ENCODE results near the gene THSD4.
"Not testable (repeated sequence)": the region's sequence is repeated elsewhere in the genome, so short reads cannot be mapped to it uniquely, and the experiment has no call there.

The THSD4 gene

DNA sequence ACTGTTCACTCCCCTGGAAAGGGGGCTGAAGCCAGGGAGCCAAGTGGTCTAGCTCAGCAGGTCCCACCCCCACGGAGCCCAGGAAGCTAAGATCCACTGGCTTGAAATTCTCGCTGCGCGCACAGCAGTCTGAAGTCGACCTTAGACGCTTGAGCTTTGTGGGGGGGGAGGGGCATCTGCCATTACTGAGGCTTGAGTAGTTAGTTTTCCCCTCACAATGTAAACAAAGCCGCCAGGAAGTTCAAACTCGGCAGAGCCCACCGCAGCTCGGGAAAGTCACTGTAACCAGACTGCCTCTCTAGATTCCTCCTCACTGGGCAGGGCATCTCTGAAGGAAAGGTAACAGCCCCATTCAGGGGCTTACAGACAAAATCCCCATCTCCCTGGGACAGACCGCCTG, 150.3 kb downstream of the THSD4 start:
- 77% methylated on average over 6 of the region's 11 CpGs for WGBS (ENCODE audit: insufficient coverage)

DNA sequence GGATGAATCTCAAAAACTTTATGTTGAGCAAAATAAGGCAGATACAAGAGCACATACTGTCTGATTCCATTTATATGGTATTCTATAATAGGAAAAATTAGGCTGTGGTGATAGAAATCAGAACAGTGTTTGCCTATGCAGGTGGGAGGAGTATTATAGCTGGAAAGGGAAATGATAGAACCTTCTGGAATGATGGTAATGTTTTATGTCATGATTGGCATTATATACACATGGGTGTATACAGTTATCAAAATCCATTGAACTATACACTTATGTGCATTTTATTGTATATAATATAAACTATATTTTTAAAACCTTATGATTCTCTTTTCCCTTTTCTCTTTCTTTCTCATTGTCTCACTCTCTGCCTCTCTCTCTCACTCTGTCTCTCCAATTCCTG, 156.1 kb downstream of the THSD4 start:
- Histone ChIP-seq H3K9me3 (ENCODE audit: control extremely low read depth in 1 of 5, control insufficient read depth in 4 of 5, insufficient read depth in 2 of 5, low read depth in 1 of 5, low read length in 4 of 5) (no peaks in the 10 kb centered on the region), H3K36me3 (ENCODE audit: control insufficient read depth in 4 of 4, insufficient read depth in 4 of 4, low read length in 3 of 4) (no peaks in the 10 kb centered on the region), H3K27me3 (replicated peaks in 2 of 5; ENCODE audit: control insufficient read depth in 4 of 5, insufficient read depth in 5 of 5, low read length in 4 of 5) (peaks cover 0 to 7% (median 0%) of the 10 kb centered on the region in 5 experiments), H3K4me3 (ENCODE audit: control insufficient read depth in 1 of 7, extremely low read depth in 1 of 7, insufficient read depth in 4 of 7, low read depth in 2 of 7, low read length in 6 of 7) (no peak overlapping the region), H3K4me1 (ENCODE audit: control extremely low read depth in 1 of 4, control insufficient read depth in 4 of 4, insufficient read depth in 4 of 4, low read length in 3 of 4) (no peaks in the 10 kb centered on the region), H3K27ac (ENCODE audit: insufficient read depth in 1 of 2, low read depth in 1 of 2, low read length in 2 of 2, poor library complexity in 1 of 2, severe bottlenecking in 2 of 2) (no peak overlapping the region)
- DNase-seq, result no peak
- ChIA-PET CTCF (interaction anchor here (0.9 kb wide), 1 partner anchor 59 kb away, joined by 3 read pairs; no protein-coding TSS in a partner anchor), POLR2A (no interaction called here)

More for the DNA sequence above, 150.3 kb downstream of the THSD4 start:
- H3K27me3 ChIP-seq (replicated peaks in 2 of 5; ENCODE audit: control insufficient read depth in 4 of 5, insufficient read depth in 5 of 5, low read length in 4 of 5); H3K9me3 ChIP-seq (ENCODE audit: control extremely low read depth in 1 of 5, control insufficient read depth in 4 of 5, insufficient read depth in 2 of 5, low read depth in 1 of 5, low read length in 4 of 5); CTCF ChIA-PET; POLR2A ChIA-PET; H3K27ac ChIP-seq (ENCODE audit: insufficient read depth in 1 of 2, low read depth in 1 of 2, low read length in 2 of 2, poor library complexity in 1 of 2, severe bottlenecking in 2 of 2); H3K4me1 ChIP-seq (ENCODE audit: control extremely low read depth in 1 of 4, control insufficient read depth in 4 of 4, insufficient read depth in 4 of 4, low read length in 3 of 4); DNase-seq; H3K4me3 ChIP-seq (ENCODE audit: control insufficient read depth in 1 of 7, extremely low read depth in 1 of 7, insufficient read depth in 4 of 7, low read depth in 2 of 7, low read length in 6 of 7); H3K36me3 ChIP-seq (ENCODE audit: control insufficient read depth in 4 of 4, insufficient read depth in 4 of 4, low read length in 3 of 4): not testable (repeated sequence)

- POLR2A ChIA-PET, result no interaction called here
- Histone ChIP-seq H3K27me3 (replicated peaks in 2 of 5; ENCODE audit: control insufficient read depth in 4 of 5, insufficient read depth in 5 of 5, low read length in 4 of 5) (peaks cover 0 to 10% (median 0%) of the 10 kb centered on the region in 5 experiments), H3K4me1 (ENCODE audit: control extremely low read depth in 1 of 4, control insufficient read depth in 4 of 4, insufficient read depth in 4 of 4, low read length in 3 of 4) (no peaks in the 10 kb centered on the region), H3K4me3 (ENCODE audit: control insufficient read depth in 1 of 7, extremely low read depth in 1 of 7, insufficient read depth in 4 of 7, low read depth in 2 of 7, low read length in 6 of 7) (no peak overlapping the region), H3K27ac (ENCODE audit: insufficient read depth in 1 of 2, low read depth in 1 of 2, low read length in 2 of 2, poor library complexity in 1 of 2, severe bottlenecking in 2 of 2) (no peak overlapping the region), H3K9me3 (ENCODE audit: control extremely low read depth in 1 of 5, control insufficient read depth in 4 of 5, insufficient read depth in 2 of 5, low read depth in 1 of 5, low read length in 4 of 5) (no peaks in the 10 kb centered on the region), H3K36me3 (ENCODE audit: control insufficient read depth in 4 of 4, insufficient read depth in 4 of 4, low read length in 3 of 4) (no peaks in the 10 kb centered on the region)
- no peak for DNase-seq
- WGBS (ENCODE audit: insufficient coverage), result 91% methylated on average over 5 of the region's 6 CpGs
- CTCF ChIA-PET, result no interaction called here
These were observed 157.7 kb downstream of the THSD4 start for GRCh38 chr15:71272932-71273331.

DNA sequence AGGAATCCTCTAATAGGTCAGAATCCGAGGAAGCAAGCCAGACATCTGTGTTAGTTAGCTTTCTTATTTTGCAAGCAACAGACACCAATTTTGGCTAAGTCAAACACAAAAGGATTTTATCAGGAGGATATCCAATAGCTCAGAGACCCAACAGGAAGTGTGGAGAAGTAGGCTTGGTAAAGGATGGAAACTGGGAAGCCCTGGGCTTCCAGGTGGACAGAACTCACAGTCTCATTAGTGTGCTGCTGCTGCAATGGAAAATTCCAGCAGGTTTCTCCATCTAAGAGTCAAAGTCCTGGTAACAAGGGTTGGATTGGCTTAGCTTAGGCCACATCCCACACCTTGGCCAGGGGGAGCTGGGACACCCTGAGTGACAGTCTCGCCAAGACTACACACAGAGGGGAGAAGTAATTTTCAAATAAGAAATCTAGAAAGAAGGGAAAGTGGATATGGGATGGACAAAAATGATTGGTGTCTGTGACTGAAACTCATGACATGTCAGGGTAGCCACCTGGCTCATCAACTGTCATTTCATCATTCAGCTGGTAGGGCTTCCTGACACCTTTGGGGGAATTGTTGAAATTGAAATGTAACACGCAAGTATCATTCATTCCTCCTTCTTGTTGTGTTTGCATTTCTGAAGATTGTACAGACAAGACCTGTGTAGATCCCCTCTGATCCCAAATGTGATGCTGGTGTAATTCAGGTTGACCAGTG, 158.6 kb downstream of the THSD4 start:
- DNase-seq, result no peak
- no peaks in the 10 kb centered on the region for H3K4me1 ChIP-seq (ENCODE audit: control extremely low read depth in 1 of 4, control insufficient read depth in 4 of 4, insufficient read depth in 4 of 4, low read length in 3 of 4)
- peaks cover 0 to 13% (median 0%) of the 10 kb centered on the region in 5 experiments for H3K27me3 ChIP-seq (replicated peaks in 2 of 5; ENCODE audit: control insufficient read depth in 4 of 5, insufficient read depth in 5 of 5, low read length in 4 of 5)
- H3K27ac ChIP-seq (ENCODE audit: insufficient read depth in 1 of 2, low read depth in 1 of 2, low read length in 2 of 2, poor library complexity in 1 of 2, severe bottlenecking in 2 of 2), result no peak overlapping the region
- CTCF ChIA-PET, result no interaction called here
- H3K36me3 ChIP-seq (ENCODE audit: control insufficient read depth in 4 of 4, insufficient read depth in 4 of 4, low read length in 3 of 4), result no peaks in the 10 kb centered on the region
- POLR2A ChIA-PET, result no interaction called here
- no peak overlapping the region for H3K4me3 ChIP-seq (ENCODE audit: control insufficient read depth in 1 of 7, extremely low read depth in 1 of 7, insufficient read depth in 4 of 7, low read depth in 2 of 7, low read length in 6 of 7)
- H3K9me3 ChIP-seq (ENCODE audit: control extremely low read depth in 1 of 5, control insufficient read depth in 4 of 5, insufficient read depth in 2 of 5, low read depth in 1 of 5, low read length in 4 of 5), result no peaks in the 10 kb centered on the region
- 100% methylated on average over 1 of the region's 3 CpGs for WGBS (ENCODE audit: insufficient coverage)

DNA sequence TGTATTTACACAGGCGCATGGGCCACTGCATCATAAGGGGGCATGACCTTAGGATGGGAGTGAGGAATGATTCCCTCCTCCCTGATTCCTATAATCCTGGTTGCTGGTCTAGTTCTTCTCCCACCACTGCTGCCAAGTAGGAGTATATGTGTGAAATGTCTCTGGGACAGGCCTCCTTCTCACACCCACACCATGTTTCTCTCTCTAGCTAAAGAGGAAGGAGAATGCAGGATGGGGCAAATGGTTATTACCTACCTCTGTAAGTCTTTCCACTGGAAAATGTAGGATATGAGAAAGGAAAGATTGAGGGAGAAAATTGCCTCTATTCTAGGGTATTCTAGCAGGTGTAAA, 159.2 kb downstream of the THSD4 start:
- DNase-seq, result no peak
- ChIA-PET POLR2A (no interaction called here), CTCF (no interaction called here)
- H3K27ac ChIP-seq (ENCODE audit: insufficient read depth in 1 of 2, low read depth in 1 of 2, low read length in 2 of 2, poor library complexity in 1 of 2, severe bottlenecking in 2 of 2), result no peak overlapping the region
- no peaks in the 10 kb centered on the region for H3K9me3 ChIP-seq (ENCODE audit: control extremely low read depth in 1 of 5, control insufficient read depth in 4 of 5, insufficient read depth in 2 of 5, low read depth in 1 of 5, low read length in 4 of 5)
- H3K4me3 ChIP-seq (ENCODE audit: control insufficient read depth in 1 of 7, extremely low read depth in 1 of 7, insufficient read depth in 4 of 7, low read depth in 2 of 7, low read length in 6 of 7), result no peak overlapping the region
- WGBS (ENCODE audit: insufficient coverage), result no CpG with 5 or more reads among the region's 1 CpG
- H3K4me1 ChIP-seq (ENCODE audit: control extremely low read depth in 1 of 4, control insufficient read depth in 4 of 4, insufficient read depth in 4 of 4, low read length in 3 of 4), result no peaks in the 10 kb centered on the region
- H3K27me3 ChIP-seq (replicated peaks in 2 of 5; ENCODE audit: control insufficient read depth in 4 of 5, insufficient read depth in 5 of 5, low read length in 4 of 5), result peaks cover 0 to 16% (median 0%) of the 10 kb centered on the region in 5 experiments
- H3K36me3 ChIP-seq (ENCODE audit: control insufficient read depth in 4 of 4, insufficient read depth in 4 of 4, low read length in 3 of 4), result no peaks in the 10 kb centered on the region

- no peaks in the 10 kb centered on the region for H3K36me3 ChIP-seq (ENCODE audit: control insufficient read depth in 4 of 4, insufficient read depth in 4 of 4, low read length in 3 of 4)
- H3K4me3 ChIP-seq (ENCODE audit: control insufficient read depth in 1 of 7, extremely low read depth in 1 of 7, insufficient read depth in 4 of 7, low read depth in 2 of 7, low read length in 6 of 7), result no peak overlapping the region
- 79% methylated on average over 2 of the region's 3 CpGs for WGBS (ENCODE audit: insufficient coverage)
- ChIA-PET POLR2A (interaction anchor here (0.6 kb wide), 1 partner anchor 32 kb away, joined by 4 read pairs; no protein-coding TSS in a partner anchor), CTCF (no interaction called here)
- no peaks in the 10 kb centered on the region for H3K9me3 ChIP-seq (ENCODE audit: control extremely low read depth in 1 of 5, control insufficient read depth in 4 of 5, insufficient read depth in 2 of 5, low read depth in 1 of 5, low read length in 4 of 5)
- H3K27ac ChIP-seq (ENCODE audit: insufficient read depth in 1 of 2, low read depth in 1 of 2, low read length in 2 of 2, poor library complexity in 1 of 2, severe bottlenecking in 2 of 2), result no peak overlapping the region
- DNase-seq, result no peak
- H3K4me1 ChIP-seq (ENCODE audit: control extremely low read depth in 1 of 4, control insufficient read depth in 4 of 4, insufficient read depth in 4 of 4, low read length in 3 of 4), result no peaks in the 10 kb centered on the region
- peaks cover 0 to 18% (median 0%) of the 10 kb centered on the region in 5 experiments for H3K27me3 ChIP-seq (replicated peaks in 2 of 5; ENCODE audit: control insufficient read depth in 4 of 5, insufficient read depth in 5 of 5, low read length in 4 of 5)
These were observed 159.8 kb downstream of the THSD4 start for GRCh38 chr15:71275098-71275497.

- Histone ChIP-seq H3K36me3 (ENCODE audit: control insufficient read depth in 4 of 4, insufficient read depth in 4 of 4, low read length in 3 of 4) (no peaks in the 10 kb centered on the region), H3K4me3 (ENCODE audit: control insufficient read depth in 1 of 7, extremely low read depth in 1 of 7, insufficient read depth in 4 of 7, low read depth in 2 of 7, low read length in 6 of 7) (no peak overlapping the region), H3K9me3 (ENCODE audit: control extremely low read depth in 1 of 5, control insufficient read depth in 4 of 5, insufficient read depth in 2 of 5, low read depth in 1 of 5, low read length in 4 of 5) (no peaks in the 10 kb centered on the region), H3K27me3 (replicated peaks in 2 of 5; ENCODE audit: control insufficient read depth in 4 of 5, insufficient read depth in 5 of 5, low read length in 4 of 5) (peaks cover 0 to 18% (median 0%) of the 10 kb centered on the region in 5 experiments), H3K27ac (ENCODE audit: insufficient read depth in 1 of 2, low read depth in 1 of 2, low read length in 2 of 2, poor library complexity in 1 of 2, severe bottlenecking in 2 of 2) (no peak overlapping the region), H3K4me1 (ENCODE audit: control extremely low read depth in 1 of 4, control insufficient read depth in 4 of 4, insufficient read depth in 4 of 4, low read length in 3 of 4) (no peaks in the 10 kb centered on the region)
- WGBS (ENCODE audit: insufficient coverage), result 84% methylated on average over 8 of the region's 9 CpGs
- CTCF ChIA-PET, result no interaction called here
- POLR2A ChIA-PET, result interaction anchor here (0.6 kb wide), 1 partner anchor 33 kb away, joined by 4 read pairs; no protein-coding TSS in a partner anchor
- no peak for DNase-seq
These were observed 160.5 kb downstream of the THSD4 start for GRCh38 chr15:71275566-71276335.
